ENCODE data around the gene NOXO1.
"Not testable (repeated sequence)": the region's sequence is repeated elsewhere in the genome, so short reads cannot be mapped to it uniquely, and the experiment has no call there.

Gene NOXO1

DNA sequence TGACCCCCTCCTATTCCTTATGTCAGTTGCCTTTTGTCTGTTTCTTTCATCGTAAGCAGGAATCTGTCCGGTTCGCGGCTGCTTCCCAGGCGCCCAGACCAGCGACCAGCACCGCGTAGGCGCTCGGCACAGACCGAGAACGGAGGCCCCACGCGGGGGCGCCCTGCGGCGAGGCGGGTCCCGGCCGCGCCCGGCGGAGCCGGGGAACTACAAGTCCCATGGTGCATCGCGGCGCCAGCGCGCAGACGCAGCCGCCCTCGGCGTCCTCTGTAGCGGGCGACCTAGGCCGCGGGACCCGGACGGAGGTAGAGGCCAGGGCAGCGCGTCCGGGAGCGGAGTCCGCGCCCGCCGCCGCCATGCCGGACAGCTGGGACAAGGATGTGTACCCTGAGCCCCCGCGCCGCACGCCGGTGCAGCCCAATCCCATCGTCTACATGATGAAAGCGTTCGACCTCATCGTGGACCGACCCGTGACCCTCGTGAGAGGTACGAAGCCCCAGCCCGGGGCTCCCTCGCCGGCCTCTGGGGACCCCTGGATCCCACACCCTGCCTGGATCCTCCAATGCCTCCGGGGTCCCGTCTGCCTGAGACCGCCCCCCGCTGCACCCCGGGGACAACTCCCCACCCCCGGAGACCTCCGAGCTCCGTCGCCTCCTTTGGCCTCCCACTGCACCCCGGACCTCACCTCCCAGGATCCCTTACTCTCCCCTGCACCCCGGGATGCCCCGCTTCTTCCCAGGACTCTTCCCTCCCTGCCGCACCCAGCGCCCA, 21.8 kb downstream of the NOXO1 start, which contains the start of gene NDUFB10:
Gene NDUFB10 (plus strand): TSS at position 270 of the 771 bp plus-strand sequence. CDS start 87 bp downstream, at position 357.
- peak; percentile 65 to 88 for DNase-seq

- no peak for DNase-seq
Measured at GRCh38 chr16:1958715-1959268, 22.5 kb downstream of the NOXO1 start.

GRCh38 chr16:1958143-1958491, 23.2 kb downstream of the NOXO1 start:
- DNase-seq, result not testable (repeated sequence)

- not testable (repeated sequence) for DNase-seq
Measured at GRCh38 chr16:1957434-1958142, 23.7 kb downstream of the NOXO1 start.

DNA sequence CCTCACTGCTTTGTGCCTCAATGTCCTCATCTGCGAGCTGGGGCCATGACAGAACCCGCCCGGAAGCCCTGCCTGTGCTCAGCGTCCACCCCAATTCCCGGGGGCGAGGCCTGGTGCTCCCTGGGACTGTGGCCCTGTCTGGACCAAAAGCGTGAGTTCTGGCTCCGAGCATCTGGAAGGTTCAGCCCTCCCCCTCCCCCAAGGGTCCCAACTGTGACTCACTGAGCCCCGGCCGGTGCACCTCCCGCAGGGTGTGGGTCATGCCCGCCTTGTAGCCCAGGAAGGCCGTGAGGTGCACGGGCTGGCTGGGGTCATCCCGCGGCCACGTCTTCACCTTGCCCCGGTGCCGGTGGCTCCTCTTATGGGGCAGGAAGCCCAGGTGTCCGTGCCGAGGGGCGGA, 27.5 kb downstream of the NOXO1 start:
- no peak for DNase-seq

DNA sequence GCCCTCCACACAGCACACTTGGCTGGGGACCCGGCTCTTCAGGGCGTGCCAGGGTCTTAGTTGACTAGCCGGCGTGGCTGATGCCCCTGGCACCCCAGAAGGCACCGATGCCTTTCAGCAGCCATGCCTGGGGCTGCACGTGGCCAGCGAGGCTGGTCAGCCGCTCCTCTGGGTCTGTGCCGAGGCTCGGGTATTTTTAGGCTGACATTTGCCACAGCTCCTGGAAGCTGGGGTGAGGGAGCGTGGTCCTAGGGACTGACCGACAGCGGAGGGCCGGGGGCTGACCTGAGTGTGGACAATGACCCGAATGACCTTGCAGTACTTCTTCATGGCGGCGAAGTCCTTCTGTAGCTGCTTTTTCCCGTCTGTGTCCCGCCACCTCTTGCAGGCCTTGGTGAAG, 30.7 kb downstream of the NOXO1 start:
- DNase-seq, result no peak

GRCh38 chr16:1950047-1950446, 31.2 kb downstream of the NOXO1 start:
- DNase-seq, result no peak

DNA sequence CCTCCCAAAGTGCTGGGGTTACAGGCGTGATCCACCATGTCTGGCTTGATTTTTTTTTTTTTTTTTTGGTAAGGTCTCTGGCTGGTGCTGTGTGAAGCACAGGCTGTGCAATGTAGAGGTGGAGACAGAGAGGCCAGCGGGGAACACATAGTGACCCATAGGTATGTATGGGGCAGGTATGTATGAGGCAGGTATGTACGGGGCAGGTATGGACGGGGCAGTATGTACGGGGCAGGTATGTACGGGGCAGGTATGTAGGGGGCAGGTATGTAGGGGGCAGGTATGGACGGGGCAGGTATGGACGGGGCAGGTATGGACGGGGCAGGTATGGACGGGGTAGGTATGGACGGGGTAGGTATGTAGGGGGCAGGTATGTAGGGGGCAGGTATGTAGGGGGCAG, 31.8 kb downstream of the NOXO1 start:
- no peak for DNase-seq

- no peak for DNase-seq
Measured at GRCh38 chr16:1947369-1947670, 33.9 kb downstream of the NOXO1 start.

- DNase-seq, result no peak
Measured at GRCh38 chr16:1946495-1947368, 34.5 kb downstream of the NOXO1 start.

DNA sequence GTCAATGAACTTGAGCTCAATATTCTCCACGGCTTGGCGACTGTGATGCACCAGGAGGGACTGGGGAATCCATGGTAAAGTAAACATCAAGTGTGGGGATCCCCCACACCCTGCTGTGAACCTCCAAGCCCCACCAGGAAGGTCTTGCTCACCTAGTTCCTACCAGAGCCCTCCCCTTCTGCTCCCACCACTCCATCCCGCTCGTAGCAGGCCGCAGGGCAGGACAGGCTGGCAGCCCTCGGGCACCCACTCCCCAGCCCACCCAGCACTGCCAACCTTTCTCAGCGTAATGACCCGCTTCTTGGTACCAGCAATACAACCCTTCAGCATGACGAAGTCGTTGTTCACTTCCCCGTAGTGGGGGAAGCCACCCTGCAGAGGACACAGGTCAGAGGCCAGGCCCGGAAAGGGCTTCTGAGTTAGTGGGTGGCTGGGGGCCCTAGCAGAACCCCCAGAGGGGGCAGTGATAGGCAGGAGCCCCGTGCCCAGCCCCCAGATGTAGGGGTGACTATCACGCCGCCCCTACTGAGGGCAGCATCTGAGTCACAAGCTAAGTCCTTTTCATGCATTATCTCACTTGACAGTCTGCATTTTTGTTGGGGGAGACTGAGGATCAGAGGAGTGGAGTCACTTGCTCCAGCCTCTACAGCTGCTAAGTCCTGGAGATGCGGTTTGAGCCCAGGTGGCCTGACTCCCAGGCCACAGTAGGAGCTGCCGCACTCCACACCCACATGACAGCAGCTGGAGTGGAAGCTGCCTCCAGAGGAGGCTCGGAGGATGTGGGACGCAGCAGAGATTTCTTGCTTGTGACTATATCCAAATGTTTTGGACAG, 35.5 kb downstream of the NOXO1 start:
- DNase-seq, result no peak

- no peak for DNase-seq
Measured at GRCh38 chr16:1944612-1945199, 36.6 kb downstream of the NOXO1 start.

DNA sequence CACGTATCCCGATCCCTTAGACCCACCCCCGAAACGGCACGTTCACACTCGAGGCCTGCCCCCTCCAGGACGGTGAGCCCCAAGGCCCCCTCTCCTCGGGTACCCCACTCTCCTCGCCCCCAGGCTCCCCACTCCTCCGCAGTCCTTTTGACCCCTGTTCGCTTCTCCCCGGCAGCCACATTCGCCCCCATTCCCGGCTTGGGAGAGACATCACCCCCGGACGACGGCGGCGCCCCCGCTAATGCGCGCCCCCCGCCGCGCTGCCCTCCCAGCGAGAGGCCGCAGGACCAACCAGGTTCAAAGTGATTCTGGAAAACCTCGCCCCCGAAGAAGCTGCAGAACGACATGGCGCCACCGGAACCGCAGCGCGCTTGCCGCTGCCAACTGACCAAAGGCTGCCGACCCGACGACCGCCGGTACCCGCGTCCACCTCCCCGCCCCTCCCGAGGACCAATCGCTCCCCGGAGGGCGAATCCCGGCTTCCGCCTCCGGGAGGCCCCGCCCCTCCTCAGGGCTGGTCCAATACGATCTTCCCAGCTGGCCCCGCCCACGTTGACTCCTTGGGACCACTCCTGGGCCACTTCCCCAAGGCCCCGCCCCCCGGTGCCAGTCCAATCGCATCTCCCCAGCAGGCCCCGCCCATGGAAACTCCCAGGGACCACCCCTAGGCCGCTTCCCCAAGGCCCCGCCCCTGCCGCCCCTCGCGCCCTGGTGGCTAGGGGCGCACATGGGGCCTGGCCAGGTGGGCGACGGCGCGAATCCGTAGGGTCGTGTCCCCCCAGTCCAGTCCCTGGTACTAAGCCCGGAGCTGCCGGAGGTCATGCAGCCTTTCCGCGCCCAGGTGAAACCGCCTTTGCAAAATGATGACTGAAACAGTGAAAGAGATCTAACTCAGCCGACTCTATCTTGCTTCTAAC, 38.2 kb downstream of the NOXO1 start, which contains the start of gene MSRB1:
Gene MSRB1 (minus strand): TSS at position 390 of the 917 bp plus-strand sequence. CDS start 43 bp downstream, at position 347.
- DNase-seq, result peak; percentile 98 to 100

DNA sequence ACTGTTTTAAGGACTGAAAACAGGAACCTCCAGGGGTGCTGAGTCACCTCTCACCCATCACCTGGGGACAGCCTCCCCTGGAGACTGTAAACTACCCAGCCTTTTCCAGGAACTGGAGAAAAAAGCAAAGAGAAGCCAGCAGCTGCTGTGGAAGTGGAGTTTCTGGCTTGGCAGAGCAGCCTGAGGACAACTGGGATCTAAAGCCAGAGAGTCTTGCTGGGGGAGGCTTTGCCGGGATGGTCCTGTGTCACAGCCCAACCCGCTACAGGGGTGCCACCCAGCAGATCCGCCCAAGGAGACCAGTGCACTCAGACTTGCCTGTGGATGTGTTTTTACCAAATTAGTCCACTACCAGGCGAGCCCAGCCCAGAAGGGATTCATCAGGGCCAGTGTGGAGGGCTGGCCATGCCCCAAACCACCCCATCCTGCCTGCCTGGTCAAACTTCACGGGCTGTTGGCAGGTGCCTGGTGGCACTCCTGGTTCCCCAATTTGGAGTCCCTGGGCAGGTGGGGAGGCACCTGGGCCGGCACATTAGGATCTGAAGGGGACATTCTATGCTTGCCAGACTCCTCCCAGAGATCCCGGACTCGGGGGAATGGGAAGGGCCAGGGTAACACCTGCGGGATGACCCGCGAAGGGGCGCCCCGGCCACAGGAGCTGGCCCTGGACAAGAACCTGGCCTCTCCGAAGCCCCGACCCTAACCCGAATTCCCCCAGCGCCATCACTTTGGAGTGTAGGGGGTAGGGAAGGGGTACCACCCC, 39.0 kb downstream of the NOXO1 start:
- no peak for DNase-seq

GRCh38 chr16:1941162-1942046, 39.9 kb downstream of the NOXO1 start:
- DNase-seq, result peak in 1 of 2 experiments; percentile 45

DNA sequence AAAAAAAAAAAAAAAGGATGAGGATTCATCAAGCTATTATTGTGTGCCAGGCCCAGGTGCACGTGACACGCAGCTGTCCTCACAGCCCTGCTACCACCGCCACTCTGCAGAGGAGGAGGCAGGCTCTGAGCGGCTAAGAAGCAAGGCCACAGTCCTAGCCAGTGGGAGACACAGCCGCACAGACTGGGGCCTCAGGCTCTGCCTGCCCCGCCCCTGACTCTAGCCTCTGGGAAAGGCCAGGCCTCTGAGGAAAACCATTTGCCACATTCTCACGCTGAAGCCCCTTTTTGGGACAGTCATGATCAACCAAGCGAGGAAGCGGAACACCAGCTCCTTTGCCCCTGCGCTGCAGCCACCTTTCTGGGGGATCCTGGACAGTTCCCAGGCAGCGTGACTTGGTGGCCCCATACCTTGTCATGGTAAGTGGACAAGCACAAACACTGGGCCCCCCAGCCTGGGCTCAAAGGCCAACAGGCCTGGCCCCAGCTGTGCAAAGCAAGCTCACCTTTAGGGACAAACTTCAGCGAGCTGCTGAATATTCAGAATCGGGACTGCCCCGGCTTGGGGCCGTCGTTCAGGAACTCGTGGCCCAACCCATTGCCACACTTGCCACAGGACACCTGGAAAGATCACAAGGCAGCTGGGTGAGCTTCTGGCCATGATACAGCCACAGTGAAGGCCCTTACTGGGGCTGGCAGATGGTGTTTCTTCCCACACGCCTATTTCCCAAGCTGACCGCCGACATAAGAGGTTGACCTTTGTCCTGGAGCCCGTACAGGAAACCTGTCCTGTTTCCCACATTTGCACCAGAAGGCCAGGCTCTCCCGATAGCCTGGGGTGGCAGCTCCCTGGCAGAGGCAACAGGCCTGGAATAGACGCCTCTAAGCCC, 40.8 kb downstream of the NOXO1 start:
- no peak for DNase-seq

- DNase-seq, result not testable (repeated sequence)
Measured at GRCh38 chr16:1939833-1940232, 41.4 kb downstream of the NOXO1 start.

DNA sequence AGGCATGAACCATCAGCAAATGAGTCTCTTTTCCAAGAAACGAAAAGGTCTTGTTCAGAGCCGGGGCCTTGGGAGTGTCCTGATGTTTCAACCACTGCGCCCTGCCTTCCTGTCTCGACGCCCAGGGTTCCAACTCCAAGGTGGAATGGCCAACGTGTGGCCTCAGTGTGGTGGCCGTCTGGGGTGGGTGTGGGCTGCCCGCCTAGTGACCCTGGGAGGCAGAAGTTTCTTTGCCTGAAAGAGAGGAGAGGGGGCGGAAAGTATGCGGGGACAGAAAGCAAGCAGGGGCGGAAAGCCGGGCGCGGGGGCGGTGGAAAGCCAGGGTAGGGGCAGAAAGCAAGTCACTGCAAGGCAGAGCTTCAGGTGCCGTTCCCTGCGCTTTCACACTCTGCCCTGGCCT, 42.4 kb downstream of the NOXO1 start:
- DNase-seq, result no peak

All from SHP77 (cell line).